Muscle layer of colon (tissue), 2 donors: Measurements from ENCODE around the gene TSPAN15.

ENCODE experiments used
- H3K27ac ChIP-seq: one replicate; pipeline ENCODE4 v1.7.0; 2013; ENCODE audit warnings: low read depth, mild to moderate bottlenecking, low read length, moderate library complexity
- H3K27me3 ChIP-seq, 2 donors: one replicate each; pipeline ENCODE4 v1.7.0; 2013; ENCODE audit warnings: low read length in 2 of 2, mild to moderate bottlenecking in 2 of 2; ENCODE audit not compliant: insufficient read depth in 2 of 2, control insufficient read depth in 1 of 2
- H3K36me3 ChIP-seq: one replicate; pipeline ENCODE4 v1.7.0; 2013; ENCODE audit warnings: mild to moderate bottlenecking, low read length; ENCODE audit not compliant: insufficient read depth
- H3K4me1 ChIP-seq: one replicate; pipeline ENCODE4 v1.7.0; 2013; ENCODE audit warnings: mild to moderate bottlenecking, low read length; ENCODE audit not compliant: insufficient read depth
- H3K4me3 ChIP-seq, 2 donors: one replicate each; pipeline ENCODE4 v1.7.0; 2013; ENCODE audit warnings: low read length in 2 of 2, low read depth in 1 of 2, mild to moderate bottlenecking in 1 of 2, moderate library complexity in 1 of 2
- H3K9ac ChIP-seq: one replicate; pipeline ENCODE4 v1.7.0; 2013; ENCODE audit warnings: low read length
- H3K9me3 ChIP-seq: one replicate; pipeline ENCODE4 v1.7.0; 2013; ENCODE audit warnings: mild to moderate bottlenecking, low read length
- donor health status: abdominal sarcoma.
- donor health status: Adenocarcinoma of cecum.

The TSPAN15 gene

DNA sequence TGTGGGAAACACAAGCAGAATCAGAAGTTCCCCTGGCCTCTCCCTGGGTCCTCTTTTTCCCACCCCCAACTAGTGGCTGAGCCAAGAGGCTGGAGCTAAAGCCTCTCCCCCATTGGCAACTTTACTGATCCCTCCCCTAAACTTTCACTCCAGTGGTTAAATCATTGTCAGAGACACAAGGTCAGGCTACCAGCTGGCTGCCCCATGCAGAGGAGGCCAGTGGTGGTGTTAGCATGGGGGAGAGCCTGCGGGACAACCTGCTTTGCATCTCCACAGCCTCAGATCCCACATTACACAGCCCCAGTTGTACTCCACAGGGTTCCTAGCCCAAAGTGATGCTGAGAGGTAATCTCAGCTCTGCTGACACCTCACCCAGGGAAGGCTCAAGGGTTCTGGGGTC is 101.0 kb downstream of the TSPAN15 start:
- H3K27ac ChIP-seq, result no peak overlapping the region
- H3K36me3 ChIP-seq, result no peaks in the 10 kb centered on the region
- peaks cover 7% of the 10 kb centered on the region for H3K9me3 ChIP-seq
- H3K27me3 ChIP-seq, result no peaks in the 10 kb centered on the region
- H3K9ac ChIP-seq, result no peak overlapping the region
- no peaks in the 10 kb centered on the region for H3K4me1 ChIP-seq
- no peak overlapping the region for H3K4me3 ChIP-seq

DNA sequence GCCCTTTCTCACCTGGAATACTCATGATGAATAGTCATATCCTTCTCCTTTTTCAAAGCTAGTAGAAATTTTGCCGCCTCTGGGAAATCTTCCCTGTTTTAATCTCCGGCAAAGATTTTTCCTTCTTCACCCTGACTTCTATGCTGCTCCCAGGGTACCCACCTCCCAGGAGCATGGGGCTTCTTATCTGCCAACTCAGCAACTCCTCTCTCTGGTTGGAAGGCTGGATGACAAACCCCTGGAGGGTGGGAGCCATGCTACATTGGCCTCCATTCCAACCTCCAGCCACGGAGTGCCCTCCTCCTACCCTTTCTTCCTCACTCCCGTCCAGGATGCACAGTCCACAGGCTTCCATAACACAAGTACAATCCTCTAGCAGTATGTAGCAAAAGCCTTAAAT is 102.1 kb downstream of the TSPAN15 start:
- Histone ChIP-seq H3K9me3 (peaks cover 7% of the 10 kb centered on the region), H3K36me3 (no peaks in the 10 kb centered on the region), H3K4me3 (no peak overlapping the region), H3K27me3 (no peaks in the 10 kb centered on the region), H3K27ac (no peak overlapping the region), H3K9ac (no peak overlapping the region), H3K4me1 (no peaks in the 10 kb centered on the region)

DNA sequence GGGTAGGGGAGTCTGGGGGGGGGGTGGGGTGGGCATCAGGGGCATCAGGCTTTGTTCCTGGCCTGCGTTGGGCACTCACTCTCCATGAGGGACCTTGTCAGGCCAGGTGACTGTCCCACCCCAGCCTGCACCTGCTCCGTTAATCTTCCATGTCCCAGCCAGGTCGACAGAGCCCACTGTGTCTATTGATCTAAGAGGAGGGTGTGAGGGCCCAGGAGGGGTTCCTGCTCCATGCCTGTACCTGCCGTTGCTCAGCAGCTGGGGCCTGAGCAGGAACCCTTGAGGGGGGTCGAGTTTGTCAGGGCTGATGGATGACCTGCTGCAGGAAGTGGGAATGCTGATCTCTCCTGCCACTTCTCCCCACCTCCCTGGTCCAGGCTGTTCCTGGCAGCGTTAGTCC is 103.3 kb downstream of the TSPAN15 start:
- H3K9ac ChIP-seq, result no peak overlapping the region
- no peaks in the 10 kb centered on the region for H3K27me3 ChIP-seq
- H3K9me3 ChIP-seq, result peaks cover 7% of the 10 kb centered on the region
- H3K27ac ChIP-seq, result no peak overlapping the region
- H3K4me1 ChIP-seq, result no peaks in the 10 kb centered on the region
- no peak overlapping the region for H3K4me3 ChIP-seq
- no peaks in the 10 kb centered on the region for H3K36me3 ChIP-seq
